Fibroblast of skin of right biceps (primary cell): ENCODE measurements around the gene SERPINB11.
"Not testable (repeated sequence)": the region's sequence is repeated elsewhere in the genome, so short reads cannot be mapped to it uniquely, and the experiment has no call there.

ENCODE experiments used
- DNase-seq: peaks from one replicate; pipeline ENCODE4 v3.0.0-alpha.2; 2013

The SERPINB11 gene

DNA sequence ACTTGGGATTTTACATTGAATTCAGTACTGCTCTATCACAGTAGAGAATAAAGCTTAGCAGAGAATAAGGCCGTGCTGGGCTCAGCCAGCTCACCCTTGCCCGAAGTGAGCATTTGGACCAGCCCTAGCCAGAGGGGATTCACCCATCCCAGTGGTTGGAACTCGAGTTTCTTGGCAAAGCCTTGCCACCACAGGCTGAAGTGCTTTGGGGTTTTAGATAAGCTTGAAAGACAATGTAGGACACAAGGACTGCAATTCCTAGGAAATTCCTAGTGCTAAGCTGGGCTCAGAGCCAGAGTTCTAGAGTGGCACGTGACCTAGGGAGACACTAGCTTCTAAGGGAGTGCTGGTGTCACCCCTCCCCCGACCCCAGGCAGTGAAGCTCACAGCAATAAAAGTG is 28.0 kb downstream of the SERPINB11 start:
- DNase-seq: peak; percentile 21

DNA sequence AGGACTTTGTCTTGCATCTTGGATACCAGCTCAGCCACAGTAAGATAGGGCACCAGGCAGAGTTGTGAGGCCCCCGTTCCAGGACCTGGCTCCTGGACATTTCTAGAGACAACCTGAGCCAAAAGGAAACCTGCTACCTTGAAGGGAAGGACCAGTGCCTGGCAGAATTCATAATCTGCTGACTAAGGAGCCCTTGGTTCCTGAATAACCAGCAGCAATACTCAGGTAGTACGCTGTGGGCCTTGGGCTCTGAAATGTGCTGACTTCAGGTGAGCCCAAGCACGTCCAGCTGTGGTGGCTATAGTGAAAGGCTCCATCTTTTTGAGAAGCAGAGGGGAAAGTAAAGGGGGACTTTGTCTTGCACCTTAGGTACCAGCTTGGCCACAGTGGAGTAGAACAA is 28.5 kb downstream of the SERPINB11 start:
- DNase-seq: no peak

DNA sequence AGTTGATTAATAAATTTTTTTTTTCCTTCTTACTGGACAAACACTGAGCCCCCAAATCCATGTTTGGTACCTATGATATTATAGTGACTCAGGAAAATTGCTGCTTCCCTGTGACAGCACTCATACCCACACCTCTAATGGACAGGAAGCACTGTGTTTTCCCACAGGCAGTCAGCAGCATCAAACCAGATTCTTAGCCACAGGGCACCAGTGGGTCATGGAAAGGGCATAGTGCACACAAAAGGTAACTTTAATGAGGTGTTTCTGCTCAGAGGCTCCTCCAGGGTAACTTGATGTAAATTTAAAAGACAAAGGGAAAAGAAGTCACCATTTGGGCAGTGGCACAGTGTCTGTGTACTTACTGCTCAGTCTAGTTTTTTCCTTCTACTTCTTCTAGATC is 34.1 kb downstream of the SERPINB11 start:
- peak; percentile 61 for DNase-seq

DNA sequence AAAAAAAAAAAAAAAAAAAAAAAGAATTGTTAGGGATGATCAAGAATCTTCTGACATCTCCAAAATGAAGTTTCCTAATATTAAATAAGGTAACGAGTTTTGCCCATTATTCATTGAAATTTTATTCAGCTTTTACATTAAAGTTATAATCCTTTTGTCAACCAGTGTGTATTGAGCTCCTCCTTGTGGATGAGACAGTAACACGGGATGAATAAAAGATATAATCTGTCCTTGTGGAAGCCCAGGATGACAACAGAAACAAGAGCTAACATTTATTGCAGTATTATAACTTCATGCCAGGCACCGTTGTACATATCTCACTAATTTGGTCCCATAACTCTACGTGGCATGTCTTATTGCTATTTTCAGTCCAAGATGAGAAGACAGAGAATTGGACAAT is 39.0 kb downstream of the SERPINB11 start:
- peak; percentile 58 for DNase-seq

DNA sequence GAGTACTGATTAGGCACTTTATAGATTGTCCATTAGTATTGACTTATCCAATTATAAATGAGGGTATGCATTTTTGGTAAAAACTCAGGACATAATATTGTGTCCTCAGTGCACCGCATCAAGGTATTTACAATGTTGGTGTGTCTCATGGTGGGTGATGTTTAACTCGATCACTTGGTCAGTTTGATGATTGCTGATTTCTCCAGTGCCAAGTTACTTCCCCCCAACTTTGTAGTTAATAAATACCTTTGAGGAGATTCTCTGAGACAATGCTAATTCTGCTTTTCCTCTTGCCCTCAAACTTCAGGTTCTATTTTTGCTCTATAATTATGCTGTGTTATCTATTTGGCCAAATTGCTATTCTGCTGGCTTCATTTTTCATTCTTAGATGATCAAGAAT is 44.2 kb downstream of the SERPINB11 start:
- no peak for DNase-seq

DNA sequence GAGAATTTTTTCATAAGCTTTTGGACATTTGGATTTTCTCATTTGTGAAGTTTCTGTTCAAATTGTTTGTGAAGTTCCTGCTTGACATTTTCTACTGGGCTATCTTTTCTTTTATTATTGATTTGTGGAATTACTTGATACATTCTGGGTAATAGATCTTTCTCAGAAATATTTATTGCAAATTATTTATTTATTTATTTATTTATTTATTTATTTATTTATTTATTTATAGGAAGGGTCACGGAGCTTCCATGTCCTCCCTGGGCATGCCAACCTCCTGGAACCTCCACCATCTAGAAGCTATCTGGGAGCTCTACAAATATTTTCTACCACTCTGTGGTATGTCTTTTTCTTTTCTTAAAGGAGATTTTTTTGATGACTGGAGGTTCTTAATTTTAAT is 46.7 kb downstream of the SERPINB11 start:
- no peak for DNase-seq

DNA sequence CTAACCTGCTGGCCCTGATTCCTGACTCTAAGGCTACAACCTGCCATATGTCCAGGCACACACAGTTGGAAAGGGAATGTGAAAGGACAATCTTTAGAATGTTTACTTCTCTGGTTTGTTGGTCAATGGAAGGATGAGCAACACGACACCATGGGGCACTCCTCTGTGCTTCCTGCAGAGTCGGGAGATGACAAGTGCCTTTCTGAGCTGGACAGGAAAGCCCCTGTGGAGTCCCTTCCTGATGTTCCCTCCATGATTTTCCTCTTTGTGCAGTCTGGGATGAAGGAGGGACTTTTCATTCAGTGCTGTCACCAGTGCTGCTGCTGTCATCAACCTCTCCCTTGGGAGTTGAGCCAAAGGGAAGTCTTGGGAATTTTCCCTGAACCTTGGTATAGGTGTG is 49.9 kb downstream of the SERPINB11 start:
- no peak for DNase-seq

DNA sequence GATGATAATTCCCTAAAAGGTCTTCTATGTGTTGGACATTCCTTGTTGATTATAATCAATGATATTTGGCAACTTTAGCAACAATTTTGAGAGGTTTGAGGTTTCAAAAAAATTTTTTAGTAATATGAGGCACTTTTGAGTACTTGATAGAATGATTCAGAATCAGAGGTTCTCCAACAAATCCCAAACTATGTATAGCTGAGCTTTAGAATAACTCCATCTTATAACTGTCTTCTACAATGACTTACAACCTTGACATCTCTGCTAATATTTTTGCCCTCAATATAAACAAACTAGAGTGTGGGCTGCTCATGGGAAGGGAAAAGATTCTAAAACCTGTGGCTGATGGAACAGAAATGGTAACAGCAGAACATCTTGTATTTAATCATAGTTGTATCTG is 50.9 kb downstream of the SERPINB11 start:
- peak; percentile 44 for DNase-seq

DNA sequence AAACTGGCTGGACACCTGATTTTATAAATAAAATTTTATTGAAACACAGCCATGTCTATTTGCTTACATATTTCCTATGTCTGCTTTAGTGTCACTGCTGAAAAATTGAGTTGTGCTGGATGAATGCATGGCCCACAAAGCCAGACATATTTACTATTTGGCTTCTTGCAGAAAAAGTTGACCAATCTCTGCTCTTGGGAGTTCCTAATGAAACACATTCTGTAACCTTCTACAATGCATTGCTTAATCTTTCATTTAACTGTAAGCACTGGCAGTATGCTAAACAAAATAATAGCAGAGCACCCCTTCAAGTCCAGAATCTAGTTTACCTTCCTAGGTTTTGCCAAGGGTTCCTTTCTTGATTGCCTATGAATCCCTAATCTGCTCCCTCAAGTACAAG is 54.8 kb downstream of the SERPINB11 start:
- DNase-seq: no peak

DNA sequence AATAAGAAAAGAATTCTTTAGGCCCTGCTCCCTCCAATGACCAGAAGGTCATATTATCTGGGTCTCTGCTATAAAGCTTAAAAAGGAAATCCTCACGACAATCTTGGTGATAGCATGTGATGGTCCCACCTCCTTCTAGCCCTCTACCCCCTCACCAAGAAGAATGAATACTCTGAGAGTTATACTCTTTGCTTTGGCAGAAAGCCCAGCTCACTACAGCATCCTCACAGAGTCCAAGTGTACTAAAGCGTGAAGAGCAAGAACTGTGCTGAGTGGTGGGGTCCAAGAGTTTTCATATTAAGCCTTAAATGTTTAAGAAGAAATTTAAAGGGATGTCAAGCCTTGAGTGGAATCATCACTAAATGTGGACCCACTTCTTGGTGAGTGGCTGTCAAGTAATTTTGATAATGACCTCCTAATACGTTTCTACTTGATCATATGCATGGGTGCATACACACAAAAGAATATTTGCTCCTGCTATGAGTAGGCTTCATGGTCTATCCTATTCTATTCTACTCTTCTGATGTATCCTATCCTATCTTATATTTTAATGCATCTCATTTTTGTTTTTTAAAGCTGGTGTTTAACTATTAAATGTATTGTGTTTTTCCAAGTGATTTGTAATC is 56.0 kb downstream of the SERPINB11 start:
- no peak for DNase-seq

DNA sequence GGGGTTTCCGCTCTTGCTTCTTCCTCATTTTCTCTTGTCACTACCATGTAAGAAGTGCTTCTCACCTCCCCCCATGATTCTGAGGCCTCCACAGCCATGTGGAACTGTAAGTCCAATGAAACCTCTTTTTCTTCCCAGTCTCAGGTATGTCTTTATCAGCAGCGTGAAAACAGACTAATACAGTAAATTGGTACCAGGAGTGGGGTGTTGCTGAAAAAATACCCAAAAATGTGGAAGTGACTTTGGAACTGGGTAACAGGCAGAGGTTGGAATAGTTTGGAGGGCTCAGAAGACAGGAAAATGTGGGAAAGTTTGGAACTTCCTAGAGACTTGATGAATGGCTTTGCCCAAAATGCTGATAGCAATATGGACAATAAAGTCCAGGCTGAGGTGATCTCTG is 57.0 kb downstream of the SERPINB11 start:
- DNase-seq: not testable (repeated sequence)

DNA sequence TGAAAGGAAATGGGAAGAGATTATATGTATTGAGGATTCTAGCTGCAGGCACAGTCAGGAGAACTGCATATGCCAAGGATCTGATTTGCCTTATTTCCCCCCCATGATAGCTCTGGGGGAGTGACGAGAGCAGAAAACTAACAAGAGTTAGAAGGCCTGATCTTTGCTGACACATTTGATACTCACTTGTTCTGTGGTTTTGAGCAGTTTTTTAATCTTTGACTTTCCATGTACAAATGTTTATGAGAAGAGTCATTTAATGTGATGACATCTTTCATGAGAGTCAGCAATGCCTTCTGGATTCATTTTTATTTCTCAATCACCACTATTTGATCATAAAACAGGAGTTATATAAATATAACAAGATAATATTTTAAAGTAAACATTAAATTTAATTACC is 59.8 kb downstream of the SERPINB11 start:
- DNase-seq: peak; percentile 91

DNA sequence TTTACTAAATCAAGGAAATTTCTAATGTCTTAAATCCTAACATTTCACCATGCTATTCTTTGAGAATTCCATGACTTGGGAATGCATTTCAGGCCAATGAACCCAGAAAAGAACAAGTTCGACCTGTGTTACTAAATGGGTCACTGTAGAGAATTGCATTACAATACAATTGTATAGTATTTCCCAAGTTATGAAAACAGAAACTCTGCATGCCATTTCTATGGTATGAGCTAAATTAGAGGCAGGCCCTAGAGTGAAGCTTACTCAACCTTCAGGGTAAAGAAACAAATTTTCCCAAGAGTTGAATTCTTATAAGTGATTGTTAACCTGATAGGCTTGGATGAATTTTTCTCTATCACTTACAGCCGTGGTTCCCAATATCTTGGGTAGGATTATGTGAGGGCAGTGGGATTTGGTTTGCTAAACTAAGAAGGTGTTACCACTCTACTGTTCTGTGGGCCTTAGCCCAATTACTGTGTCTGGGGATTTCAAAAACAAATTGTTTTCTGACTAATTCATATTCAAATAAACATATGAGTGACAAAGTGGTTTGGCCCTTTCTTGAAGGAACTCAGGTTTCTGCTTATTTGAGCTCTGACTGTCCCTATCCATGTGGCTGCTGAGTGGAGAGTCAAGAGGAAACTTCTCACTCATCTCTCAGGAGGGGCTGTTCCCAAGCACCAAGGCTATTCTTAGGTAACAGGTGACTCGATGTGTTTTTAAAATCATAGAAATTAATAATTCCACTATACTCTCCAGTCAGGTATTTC is 61.3 kb downstream of the SERPINB11 start:
- peak; percentile 45 for DNase-seq

DNA sequence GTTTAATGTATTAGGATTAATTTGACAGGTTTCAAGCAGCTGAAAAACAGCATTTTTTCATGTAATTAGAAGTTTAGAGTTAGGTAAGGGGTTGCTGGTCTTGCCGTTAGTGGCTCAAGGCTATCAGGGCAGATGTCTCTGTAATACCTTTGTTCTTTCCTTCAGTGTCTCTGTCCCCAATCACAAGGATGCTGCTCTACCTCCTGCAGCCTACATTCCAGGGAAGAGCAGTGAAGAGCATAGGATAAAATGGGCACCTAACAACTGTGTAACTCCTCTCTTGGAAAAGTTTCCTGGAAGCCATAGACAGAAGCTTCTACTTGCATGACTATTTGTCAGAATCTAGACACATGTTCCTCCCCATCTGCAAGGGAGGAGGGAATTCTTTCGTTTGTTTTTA is 63.1 kb downstream of the SERPINB11 start:
- no peak for DNase-seq
